SH-SY5Y (cell line): Measurements from ENCODE around the gene DUOX1.

Experiments
- GATA2 ChIP-seq: IDR thresholded peaks from 2 replicates; pipeline ENCODE4 v1.6.1; 2011; ENCODE audit warnings: mild to moderate bottlenecking, low read depth, low read length
- GATA3 ChIP-seq: IDR thresholded peaks from 2 replicates; pipeline ENCODE4 v1.6.1; 2011; ENCODE audit warnings: low read depth, mild to moderate bottlenecking, low read length, moderate library complexity

DNA sequence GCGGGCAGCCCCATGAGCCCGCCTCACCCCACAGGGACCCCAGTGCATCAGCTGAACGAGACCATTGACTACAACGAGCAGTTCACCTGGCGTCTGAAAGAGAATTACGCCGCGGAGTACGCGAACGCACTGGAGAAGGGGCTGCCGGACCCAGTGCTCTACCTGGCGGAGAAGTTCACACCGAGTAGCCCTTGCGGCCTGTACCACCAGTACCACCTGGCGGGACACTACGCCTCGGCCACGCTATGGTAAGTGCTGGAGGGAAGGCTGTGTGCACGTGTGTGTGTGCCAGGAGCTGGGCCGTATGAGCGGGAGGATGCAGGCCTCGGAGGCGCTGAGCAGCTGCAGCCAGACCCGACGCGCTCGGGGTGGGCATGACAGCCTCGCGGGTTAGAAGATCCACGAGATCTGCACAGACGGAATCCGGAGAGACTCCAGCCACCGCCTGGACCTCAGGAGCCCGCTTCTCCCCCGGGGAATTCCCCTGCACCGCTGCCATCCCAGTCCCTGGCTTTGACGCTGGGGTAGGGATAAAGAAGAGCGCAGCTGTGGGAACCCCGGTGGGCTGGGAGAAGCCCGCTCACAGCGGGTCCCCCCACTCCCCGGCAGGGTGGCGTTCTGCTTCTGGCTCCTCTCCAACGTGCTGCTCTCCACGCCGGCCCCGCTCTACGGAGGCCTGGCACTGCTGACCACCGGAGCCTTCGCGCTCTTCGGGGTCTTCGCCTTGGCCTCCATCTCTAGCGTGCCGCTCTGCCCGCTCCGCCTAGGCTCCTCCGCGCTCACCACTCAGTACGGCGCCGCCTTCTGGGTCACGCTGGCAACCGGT lies 13.1 kb upstream of the DUOX1 start:
- TF ChIP-seq GATA2 (no peak), GATA3 (no peak)
